ENCODE data around the gene MBP. TPM values are rescaled to one million over a fixed set of nuclear protein-coding genes. Genes with fewer than 3 reads are reported as not detected.

MBP gene
- total RNA-seq, 2 experiments from 2014 or later, result 13.5 to 28.9 TPM

DNA sequence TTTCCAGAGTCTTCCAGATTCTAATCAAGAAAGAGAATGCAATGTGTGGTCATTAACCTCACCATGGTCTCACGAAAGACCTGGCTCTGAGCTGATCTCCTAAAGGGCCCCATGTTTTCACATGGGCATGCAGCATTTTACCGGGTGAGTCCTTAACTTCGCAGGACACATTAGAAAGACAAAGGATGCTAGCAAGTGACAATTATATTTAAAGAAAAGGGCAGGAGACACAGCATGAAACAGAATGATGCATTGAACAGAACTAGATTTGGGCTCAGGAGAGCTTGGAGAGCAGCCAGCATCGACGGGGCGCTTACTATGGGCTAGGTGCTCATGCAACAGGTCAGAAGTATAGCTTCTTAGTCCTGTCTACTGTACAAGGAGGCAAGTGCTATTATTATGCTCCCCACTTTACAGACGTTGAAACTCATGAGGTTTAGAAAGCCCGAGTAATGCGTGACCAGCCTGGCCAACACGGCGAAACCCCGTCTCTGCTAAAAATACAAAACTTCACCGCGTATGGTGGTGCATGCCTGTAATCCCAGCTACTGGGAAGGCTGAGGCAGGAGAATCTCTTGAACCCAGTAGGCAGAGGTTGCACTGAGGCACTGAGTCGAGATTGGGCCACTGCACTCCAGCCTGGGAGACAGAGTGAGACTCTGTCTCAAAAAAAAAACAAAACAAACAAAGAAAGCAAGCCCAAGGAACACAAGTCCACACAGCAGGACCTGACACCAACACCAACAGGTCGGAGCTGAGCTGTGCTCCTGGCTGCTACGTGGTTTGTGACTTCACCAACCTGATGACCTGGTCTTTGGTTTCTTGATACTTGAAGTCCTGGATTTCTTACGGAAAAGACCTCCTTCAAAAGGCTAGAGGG lies 16.1 kb downstream of the MBP start:
- intact Hi-C loops (cut with micrococcal nuclease; ENCODE audit: unreplicated experiment), result no loop called here
- Histone ChIP-seq H3K27ac (ENCODE audit: low read depth, low read length, poor library complexity, severe bottlenecking) (no peak overlapping the region), H3K4me2 (ENCODE audit: low read length) (no peak overlapping the region), H3K4me3 (ENCODE audit: low read depth, low read length, poor library complexity, severe bottlenecking) (no peak overlapping the region), H3K9me2 (ENCODE audit: insufficient read depth, low read length) (no peaks in the 10 kb centered on the region), H4K20me1 (ENCODE audit: insufficient read depth, low read length) (no peaks in the 10 kb centered on the region), H3K79me2 (ENCODE audit: insufficient read depth, low read depth, low read length) (peaks cover 6% of the 10 kb centered on the region; the same call in 1 of the 2 replicates), H2AFZ (ENCODE audit: low read length) (no peak overlapping the region), H3K36me3 (ENCODE audit: insufficient read depth, low read length) (peaks cover 15% of the 10 kb centered on the region), H3K9me3 (ENCODE audit: low read length) (no peaks in the 10 kb centered on the region), H3K4me1 (ENCODE audit: insufficient read depth, low read length, poor library complexity, severe bottlenecking) (peaks cover 20% of the 10 kb centered on the region)
- DNase-seq (ENCODE audit: low spot score), result no peak
- ChIA-PET POLR2A (interaction anchor here (0.9 kb wide), 1 partner anchor 12 kb away, joined by 3 read pairs; no protein-coding TSS in a partner anchor), CTCF (ENCODE audit: unreplicated experiment) (no interaction called here)
- no peak for TF ChIP-seq EZH2phosphoT487 (IDR thresholded peaks at IDR 0.05; ENCODE audit: borderline replicate concordance, low read depth, low read length)
- TF ChIP-seq, protein P1, sequence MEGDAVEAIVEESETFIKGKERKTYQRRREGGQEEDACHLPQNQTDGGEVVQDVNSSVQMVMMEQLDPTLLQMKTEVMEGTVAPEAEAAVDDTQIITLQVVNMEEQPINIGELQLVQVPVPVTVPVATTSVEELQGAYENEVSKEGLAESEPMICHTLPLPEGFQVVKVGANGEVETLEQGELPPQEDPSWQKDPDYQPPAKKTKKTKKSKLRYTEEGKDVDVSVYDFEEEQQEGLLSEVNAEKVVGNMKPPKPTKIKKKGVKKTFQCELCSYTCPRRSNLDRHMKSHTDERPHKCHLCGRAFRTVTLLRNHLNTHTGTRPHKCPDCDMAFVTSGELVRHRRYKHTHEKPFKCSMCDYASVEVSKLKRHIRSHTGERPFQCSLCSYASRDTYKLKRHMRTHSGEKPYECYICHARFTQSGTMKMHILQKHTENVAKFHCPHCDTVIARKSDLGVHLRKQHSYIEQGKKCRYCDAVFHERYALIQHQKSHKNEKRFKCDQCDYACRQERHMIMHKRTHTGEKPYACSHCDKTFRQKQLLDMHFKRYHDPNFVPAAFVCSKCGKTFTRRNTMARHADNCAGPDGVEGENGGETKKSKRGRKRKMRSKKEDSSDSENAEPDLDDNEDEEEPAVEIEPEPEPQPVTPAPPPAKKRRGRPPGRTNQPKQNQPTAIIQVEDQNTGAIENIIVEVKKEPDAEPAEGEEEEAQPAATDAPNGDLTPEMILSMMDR (conservative IDR thresholded peaks at IDR 0.05; ENCODE audit: low read length), result no peak
- BruUV-seq (replicated peaks), result no TSS peak

DNA sequence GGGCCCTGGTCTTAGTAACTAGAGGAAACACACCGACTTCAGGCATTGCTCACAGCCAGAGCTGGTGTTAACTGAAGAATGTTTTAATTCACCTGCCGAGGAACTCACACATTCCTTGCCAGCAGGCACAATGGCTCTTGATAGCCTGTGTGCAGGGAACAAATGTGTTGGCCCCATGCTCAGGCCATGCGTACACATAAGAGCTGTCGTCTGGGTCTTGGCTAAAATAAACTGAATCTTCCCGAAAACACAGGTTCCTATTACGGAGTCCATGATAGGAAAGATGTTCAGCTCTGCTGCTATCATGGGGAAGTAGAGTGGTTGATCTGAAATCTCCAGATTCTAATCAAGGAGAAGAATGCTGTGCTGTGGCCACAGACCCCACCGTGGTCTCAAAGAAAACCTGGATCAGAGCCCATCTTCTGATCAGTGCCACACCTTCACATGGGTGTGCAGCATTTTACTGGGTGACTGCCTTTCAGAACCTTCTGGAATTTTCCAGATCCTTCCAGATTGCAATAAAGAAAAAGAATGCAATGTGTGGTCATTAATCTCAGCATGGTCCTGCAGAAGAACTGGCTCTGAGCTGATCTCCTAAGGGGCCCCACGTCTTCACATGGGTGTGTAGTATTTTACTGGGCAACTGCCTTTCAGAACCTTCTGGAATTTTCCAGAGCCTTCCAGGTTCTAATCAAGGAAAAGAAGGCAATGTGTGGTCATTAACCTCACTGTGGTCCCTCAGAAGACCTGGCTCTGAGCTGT lies 17.2 kb downstream of the MBP start:
- no TSS peak for BruUV-seq (replicated peaks)
- Histone ChIP-seq H3K9me3 (ENCODE audit: low read length) (no peaks in the 10 kb centered on the region), H3K4me1 (ENCODE audit: insufficient read depth, low read length, poor library complexity, severe bottlenecking) (peaks cover 10% of the 10 kb centered on the region), H3K9me2 (ENCODE audit: insufficient read depth, low read length) (no peaks in the 10 kb centered on the region), H4K20me1 (ENCODE audit: insufficient read depth, low read length) (no peaks in the 10 kb centered on the region), H2AFZ (ENCODE audit: low read length) (no peak overlapping the region), H3K36me3 (ENCODE audit: insufficient read depth, low read length) (peaks cover 15% of the 10 kb centered on the region), H3K79me2 (ENCODE audit: insufficient read depth, low read depth, low read length) (no peaks in the 10 kb centered on the region), H3K4me3 (ENCODE audit: low read depth, low read length, poor library complexity, severe bottlenecking) (no peak overlapping the region), H3K4me2 (ENCODE audit: low read length) (no peak overlapping the region), H3K27ac (ENCODE audit: low read depth, low read length, poor library complexity, severe bottlenecking) (no peak overlapping the region)
- TF ChIP-seq EZH2phosphoT487 (IDR thresholded peaks at IDR 0.05; ENCODE audit: borderline replicate concordance, low read depth, low read length), result no peak
- TF ChIP-seq, protein P1 (conservative IDR thresholded peaks at IDR 0.05; ENCODE audit: low read length), result no peak
- intact Hi-C loops (cut with micrococcal nuclease; ENCODE audit: unreplicated experiment), result no loop called here
- DNase-seq (ENCODE audit: low spot score), result no peak
- ChIA-PET CTCF (ENCODE audit: unreplicated experiment) (no interaction called here), POLR2A (no interaction called here)

Data from OCI-LY7 (cell line).